ENCODE measurements around the gene BCL11B.

Gene BCL11B

GRCh38 chr14:99129211-99129696 is 142.7 kb downstream of the BCL11B start:
- peak; percentile 5; the same call in 1 of the 2 replicates for TF ChIP-seq PKNOX1 (IDR thresholded peaks at IDR 0.05)
- TF ChIP-seq FOXA1 (IDR thresholded peaks at IDR 0.05) = no peak
- ChIA-PET CTCF (no interaction called here), POLR2A (no interaction called here)
- DNase-seq (ENCODE audit: extremely low spot score) = peak; percentile 5

- ChIA-PET CTCF (interaction anchor here (0.6 kb wide), 1 partner anchor 9 kb away, joined by 3 read pairs; no protein-coding TSS in a partner anchor), POLR2A (no interaction called here)
Observed at GRCh38 chr14:99128185-99128584, 143.8 kb downstream of the BCL11B start.

GRCh38 chr14:99127651-99128167 is 144.3 kb downstream of the BCL11B start:
- POLR2A ChIA-PET = no interaction called here
- DNase-seq (ENCODE audit: extremely low spot score) = peak; percentile 4
- TF ChIP-seq ZNF384 (IDR thresholded peaks at IDR 0.05) (no peak), BHLHE40 (IDR thresholded peaks at IDR 0.05; ENCODE audit: borderline replicate concordance) (no peak), FOXK2 (IDR thresholded peaks at IDR 0.05) (no peak), FOXM1 (IDR thresholded peaks at IDR 0.05; ENCODE audit: borderline replicate concordance) (no peak), TARDBP (IDR thresholded peaks at IDR 0.05) (no peak), PKNOX1 (IDR thresholded peaks at IDR 0.05) (no peak), NFRKB (IDR thresholded peaks at IDR 0.05) (no peak), LEF1 (IDR thresholded peaks at IDR 0.05; ENCODE audit: borderline replicate concordance) (no peak), SP1 (IDR thresholded peaks at IDR 0.05) (no peak), SUZ12 (IDR thresholded peaks at IDR 0.05) (no peak), ELF4 (IDR thresholded peaks at IDR 0.05) (no peak), CTBP1 (IDR thresholded peaks at IDR 0.05; ENCODE audit: borderline replicate concordance) (no peak), ARNT (IDR thresholded peaks at IDR 0.05) (no peak), HDGF (IDR thresholded peaks at IDR 0.05; ENCODE audit: borderline replicate concordance) (no peak), L3MBTL2 (conservative IDR thresholded peaks at IDR 0.05) (no peak)
- CTCF ChIA-PET = interaction anchor here (0.6 kb wide), 1 partner anchor 9 kb away, joined by 3 read pairs; no protein-coding TSS in a partner anchor

More at GRCh38 chr14:99128185-99128584, 143.8 kb downstream of the BCL11B start:
- TF ChIP-seq ARNT (IDR thresholded peaks at IDR 0.05) = no peak
- TF ChIP-seq TARDBP (IDR thresholded peaks at IDR 0.05) = no peak
- TF ChIP-seq NFRKB (IDR thresholded peaks at IDR 0.05) = no peak
- no peak for TF ChIP-seq PKNOX1 (IDR thresholded peaks at IDR 0.05)
- no peak for TF ChIP-seq FOXK2 (IDR thresholded peaks at IDR 0.05)
- TF ChIP-seq SP1 (IDR thresholded peaks at IDR 0.05) = no peak
- no peak for TF ChIP-seq BHLHE40 (IDR thresholded peaks at IDR 0.05; ENCODE audit: borderline replicate concordance)
- no peak for TF ChIP-seq SUZ12 (IDR thresholded peaks at IDR 0.05)
- no peak for TF ChIP-seq CTBP1 (IDR thresholded peaks at IDR 0.05; ENCODE audit: borderline replicate concordance)
- TF ChIP-seq L3MBTL2 (conservative IDR thresholded peaks at IDR 0.05) = no peak
- no peak for TF ChIP-seq FOXA1 (IDR thresholded peaks at IDR 0.05)
- DNase-seq (ENCODE audit: extremely low spot score) = no peak

- TF ChIP-seq FOXM1 (IDR thresholded peaks at IDR 0.05; ENCODE audit: borderline replicate concordance) (no peak), FOXK2 (IDR thresholded peaks at IDR 0.05) (no peak), ELF4 (IDR thresholded peaks at IDR 0.05) (no peak), ARNT (IDR thresholded peaks at IDR 0.05) (no peak), L3MBTL2 (conservative IDR thresholded peaks at IDR 0.05) (no peak), CTBP1 (IDR thresholded peaks at IDR 0.05; ENCODE audit: borderline replicate concordance) (no peak), FOXA1 (IDR thresholded peaks at IDR 0.05) (no peak), PKNOX1 (IDR thresholded peaks at IDR 0.05) (no peak), SUZ12 (IDR thresholded peaks at IDR 0.05) (no peak), TARDBP (IDR thresholded peaks at IDR 0.05) (no peak), NFRKB (IDR thresholded peaks at IDR 0.05) (no peak), SP1 (IDR thresholded peaks at IDR 0.05) (no peak), HDGF (IDR thresholded peaks at IDR 0.05; ENCODE audit: borderline replicate concordance) (no peak)
- no peak for DNase-seq (ENCODE audit: extremely low spot score)
- POLR2A ChIA-PET = no interaction called here
- CTCF ChIA-PET = no interaction called here
Observed at GRCh38 chr14:99125616-99126431, 146.2 kb downstream of the BCL11B start.

- DNase-seq (ENCODE audit: extremely low spot score) = no peak
- TF ChIP-seq ARNT (IDR thresholded peaks at IDR 0.05) (no peak), FOXA1 (IDR thresholded peaks at IDR 0.05) (no peak), BHLHE40 (IDR thresholded peaks at IDR 0.05; ENCODE audit: borderline replicate concordance) (no peak), TARDBP (IDR thresholded peaks at IDR 0.05) (no peak), L3MBTL2 (conservative IDR thresholded peaks at IDR 0.05) (no peak), CTBP1 (IDR thresholded peaks at IDR 0.05; ENCODE audit: borderline replicate concordance) (no peak), SP1 (IDR thresholded peaks at IDR 0.05) (no peak), LEF1 (IDR thresholded peaks at IDR 0.05; ENCODE audit: borderline replicate concordance) (no peak), ELF4 (IDR thresholded peaks at IDR 0.05) (no peak), NFRKB (IDR thresholded peaks at IDR 0.05) (no peak), HDGF (IDR thresholded peaks at IDR 0.05; ENCODE audit: borderline replicate concordance) (no peak), ZNF384 (IDR thresholded peaks at IDR 0.05) (no peak)
- POLR2A ChIA-PET = no interaction called here
- CTCF ChIA-PET = no interaction called here
Observed at GRCh38 chr14:99125113-99125512, 146.9 kb downstream of the BCL11B start.

All from HEK293T (cell line).